Fibroblast of lung (primary cell): ENCODE data around the gene PRMT7. TPM values are rescaled to one million over a fixed set of nuclear protein-coding genes. Genes with fewer than 3 reads are reported as not detected.

Source experiments
- DNase-seq, 2 donors: peaks; one replicate each; pipeline versions ENCODE4 v3.0.0 to v3.0.0-alpha.2; 2010; ENCODE audit warnings: low read depth in 2 of 2
- H2AFZ ChIP-seq: 2 replicates; pipeline ENCODE4 v1.5.1; 2012; ENCODE audit warnings: low read length, control low read depth, inconsistent platforms
- H3K27ac ChIP-seq: 2 replicates; pipeline ENCODE4 v1.5.1; 2011; ENCODE audit warnings: low read length, control low read depth; ENCODE audit not compliant: insufficient read depth
- H3K27me3 ChIP-seq: 2 replicates; pipeline ENCODE4 v1.5.1; 2011; ENCODE audit warnings: mild to moderate bottlenecking, low read length; ENCODE audit not compliant: control insufficient read depth, insufficient read depth
- H3K36me3 ChIP-seq: 2 replicates; pipeline ENCODE4 v1.5.1; 2011; ENCODE audit warnings: low read length; ENCODE audit not compliant: control insufficient read depth, insufficient read depth
- H3K4me1 ChIP-seq: 2 replicates; pipeline ENCODE4 v1.5.1; 2011; ENCODE audit warnings: low read length; ENCODE audit not compliant: control insufficient read depth, insufficient read depth; ENCODE audit errors: extremely low read depth
- H3K4me2 ChIP-seq: 2 replicates; pipeline ENCODE4 v1.5.1; 2011; ENCODE audit warnings: low read length, control low read depth; ENCODE audit not compliant: insufficient read depth; ENCODE audit errors: extremely low read depth
- H3K4me3 ChIP-seq, 4 experiments: fragments of 200-600 bp in 1 of 4; sonication (generic) in 1 of 4; replicated peaks in 1 of 4; 2 replicates each; pipeline ENCODE4 v1.5.1; 2011 to 2016; ENCODE audit warnings: low read length in 4 of 4, low read depth in 3 of 4, mild to moderate bottlenecking in 3 of 4, control low read depth in 2 of 4, inconsistent platforms in 1 of 4, mixed read lengths in 1 of 4; ENCODE audit not compliant: insufficient read depth in 1 of 4; ENCODE audit errors: control extremely low read depth in 1 of 4
- H3K79me2 ChIP-seq: 2 replicates; pipeline ENCODE4 v1.5.1; 2012; ENCODE audit warnings: mild to moderate bottlenecking, low read length, inconsistent platforms; ENCODE audit not compliant: control insufficient read depth, insufficient read depth
- H3K9ac ChIP-seq: 2 replicates; pipeline ENCODE4 v1.5.1; 2011; ENCODE audit warnings: mild to moderate bottlenecking, low read length, control low read depth; ENCODE audit not compliant: insufficient read depth
- H3K9me3 ChIP-seq: 2 replicates; pipeline ENCODE4 v1.5.1; 2012; ENCODE audit warnings: low read depth, low read length; ENCODE audit not compliant: control insufficient read depth, insufficient read depth
- H4K20me1 ChIP-seq: 2 replicates; pipeline ENCODE4 v1.5.1; 2011; ENCODE audit warnings: low read length; ENCODE audit not compliant: control insufficient read depth, insufficient read depth; ENCODE audit errors: extremely low read depth
- CTCF ChIP-seq, 2 donors: IDR thresholded peaks in 1 of 2; conservative IDR thresholded peaks in 1 of 2; 1 replicate in 1 of 2; 2 replicates in 1 of 2; pipeline ENCODE4 v1.5.1; 2011 to 2012; ENCODE audit warnings: low read length in 2 of 2, control low read depth in 1 of 2, inconsistent platforms in 1 of 2, low read depth in 1 of 2, mild to moderate bottlenecking in 1 of 2
- EZH2 ChIP-seq: IDR thresholded peaks from 2 replicates; pipeline ENCODE4 v1.5.1; 2012; ENCODE audit warnings: low read length, control low read depth, mild to moderate bottlenecking; ENCODE audit errors: missing control alignments
- polyA plus RNA-seq, 2 donors: library from polyadenylated mRNA; depleted of rRNA in 1 of 2; stranded (reverse) in 1 of 2; unstranded in 1 of 2; fragments of >200 nt; gene quantifications; 2 replicates each; pipeline ENCODE4 v1.2.1, GENCODE V29; 2011 to 2012; ENCODE audit warnings: missing spikeins in 1 of 2
- total RNA-seq: library from RNA; depleted of rRNA; stranded (reverse); fragments of >200 nt; gene quantifications from 2 replicates; pipeline ENCODE4 v1.2.1, GENCODE V29; 2014

Gene PRMT7
- total and polyA plus RNA-seq, 2 donors (not counting 1 experiment from before 2014, with no cell fraction given): 24.0 to 39.3 TPM

- no peaks in the 10 kb centered on the region for H4K20me1 ChIP-seq
- no peak overlapping the region for H2AFZ ChIP-seq
- H3K9ac ChIP-seq: no peak overlapping the region
- no peaks in the 10 kb centered on the region for H3K36me3 ChIP-seq
- no peaks in the 10 kb centered on the region for H3K4me1 ChIP-seq
- H3K79me2 ChIP-seq: no peaks in the 10 kb centered on the region
- TF ChIP-seq EZH2 (no peak), CTCF (conservative IDR thresholded peaks at IDR 0.05 in 1 of 2, IDR thresholded peaks at IDR 0.05 in 1 of 2; ENCODE audit: low read depth in 1 of 2, low read length in 2 of 2) (no peak)
- H3K9me3 ChIP-seq: no peaks in the 10 kb centered on the region
- H3K27ac ChIP-seq: no peak overlapping the region
- no peak overlapping the region for H3K4me3 ChIP-seq
- DNase-seq: no peak
- no peaks in the 10 kb centered on the region for H3K27me3 ChIP-seq
- H3K4me2 ChIP-seq: no peak overlapping the region
Measured at GRCh38 chr16:68395815-68396214, 85.0 kb downstream of the PRMT7 start.

- Histone ChIP-seq H3K27ac (no peak overlapping the region), H3K9ac (no peak overlapping the region), H2AFZ (no peak overlapping the region), H3K79me2 (no peaks in the 10 kb centered on the region), H3K4me1 (no peaks in the 10 kb centered on the region), H4K20me1 (no peaks in the 10 kb centered on the region), H3K4me2 (no peak overlapping the region), H3K4me3 (no peak overlapping the region), H3K27me3 (no peaks in the 10 kb centered on the region), H3K9me3 (no peaks in the 10 kb centered on the region), H3K36me3 (no peaks in the 10 kb centered on the region)
- DNase-seq: peak; percentile 45 to 51
- TF ChIP-seq EZH2: no peak
- peak; percentile 62 to 68 for TF ChIP-seq CTCF (conservative IDR thresholded peaks at IDR 0.05 in 1 of 2, IDR thresholded peaks at IDR 0.05 in 1 of 2; ENCODE audit: low read depth in 1 of 2, low read length in 2 of 2)
Measured at GRCh38 chr16:68396481-68396880, 85.7 kb downstream of the PRMT7 start.

GRCh38 chr16:68397710-68398201, 86.9 kb downstream of the PRMT7 start:
- H3K4me2 ChIP-seq: no peak overlapping the region
- no peaks in the 10 kb centered on the region for H3K27me3 ChIP-seq
- H3K4me3 ChIP-seq: no peak overlapping the region
- H3K9me3 ChIP-seq: no peaks in the 10 kb centered on the region
- no peaks in the 10 kb centered on the region for H3K36me3 ChIP-seq
- no peaks in the 10 kb centered on the region for H3K79me2 ChIP-seq
- H2AFZ ChIP-seq: no peak overlapping the region
- no peak overlapping the region for H3K9ac ChIP-seq
- TF ChIP-seq CTCF (conservative IDR thresholded peaks at IDR 0.05 in 1 of 2, IDR thresholded peaks at IDR 0.05 in 1 of 2; ENCODE audit: low read depth in 1 of 2, low read length in 2 of 2) (no peak), EZH2 (no peak)
- no peaks in the 10 kb centered on the region for H4K20me1 ChIP-seq
- no peak overlapping the region for H3K27ac ChIP-seq
- H3K4me1 ChIP-seq: no peaks in the 10 kb centered on the region
- DNase-seq: no peak
